Suppressor macrophage treated with lipopolysaccharide for 1 hour (primary cell): Measurements from ENCODE around the gene UGT1A7.
A peak's percentile ranks its signal among the peaks of the same experiment; 100 is the strongest.

Source experiments
- DNase-seq, 3 donors: peaks; one replicate each; pipeline ENCODE4 v3.0.0-alpha.2; 2020 to 2022

UGT1A7 gene

DNA sequence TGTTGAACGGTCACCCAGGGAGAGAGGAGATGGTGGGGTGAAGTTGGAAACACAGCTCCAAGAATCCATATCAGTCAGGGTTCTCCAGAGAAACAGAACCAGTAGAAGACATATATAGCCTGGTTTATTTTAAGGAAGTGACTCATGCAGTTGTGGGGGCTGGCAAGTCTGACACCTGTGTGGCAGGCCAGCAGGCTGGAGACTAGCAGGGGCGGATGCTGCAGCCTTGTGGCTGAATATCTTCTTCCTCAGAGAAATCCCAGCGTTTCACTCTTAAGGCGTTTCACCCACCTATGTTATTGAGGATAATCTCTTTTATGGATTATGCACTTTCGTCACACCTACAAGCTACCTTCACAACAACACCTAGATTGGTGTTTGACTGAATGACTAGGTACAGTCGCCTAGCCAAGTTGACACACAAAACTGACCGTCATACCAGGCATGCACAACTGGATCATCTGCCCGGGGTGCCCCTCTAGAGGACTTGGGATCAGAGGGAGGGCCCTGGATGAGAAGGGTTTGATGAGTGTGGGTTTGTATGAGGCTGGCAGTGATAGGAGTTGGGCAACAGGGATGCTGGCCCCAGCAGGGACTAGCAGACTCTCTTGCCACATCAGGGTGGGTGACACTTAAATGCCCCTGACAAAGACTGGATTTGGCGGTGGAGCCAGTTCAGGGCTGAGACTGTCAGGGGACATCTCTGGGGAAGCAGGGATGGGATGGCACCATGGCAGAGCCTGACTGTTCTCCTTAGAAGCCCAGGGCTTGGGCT, 119.8 kb downstream of the UGT1A7 start:
- DNase-seq = no peak

DNA sequence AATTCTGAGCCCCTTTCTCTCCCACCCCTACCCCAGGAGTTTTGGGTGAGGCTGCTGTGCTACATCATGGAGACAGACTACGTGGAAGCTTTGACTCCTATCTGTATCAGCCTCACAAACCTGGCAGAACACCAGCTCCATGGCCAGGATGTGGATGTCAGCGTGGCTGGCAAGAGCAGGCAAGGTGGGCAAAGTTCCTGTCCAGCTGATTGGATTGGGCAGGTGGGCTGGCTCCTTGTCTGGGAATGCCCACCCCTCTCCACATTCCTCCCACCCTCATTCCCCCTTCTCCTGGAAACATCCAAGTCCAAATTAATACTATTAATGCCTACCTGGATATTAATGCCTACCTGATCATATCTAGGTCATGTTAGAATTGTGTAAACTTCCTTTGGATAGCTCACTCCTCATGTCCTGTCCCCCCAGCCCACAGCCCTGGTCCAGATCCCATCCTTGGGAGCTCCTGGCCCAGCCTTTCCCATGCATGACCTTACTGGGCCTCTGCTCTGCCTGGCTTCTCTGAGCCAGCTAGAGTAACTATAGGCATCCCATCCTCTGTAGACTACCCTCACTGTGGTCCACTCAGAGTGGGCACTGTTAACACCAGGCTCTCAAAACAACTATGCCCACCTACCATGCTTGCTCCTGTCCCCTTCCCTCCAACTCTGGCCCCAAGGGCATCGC, 120.6 kb downstream of the UGT1A7 start:
- no peak for DNase-seq

DNA sequence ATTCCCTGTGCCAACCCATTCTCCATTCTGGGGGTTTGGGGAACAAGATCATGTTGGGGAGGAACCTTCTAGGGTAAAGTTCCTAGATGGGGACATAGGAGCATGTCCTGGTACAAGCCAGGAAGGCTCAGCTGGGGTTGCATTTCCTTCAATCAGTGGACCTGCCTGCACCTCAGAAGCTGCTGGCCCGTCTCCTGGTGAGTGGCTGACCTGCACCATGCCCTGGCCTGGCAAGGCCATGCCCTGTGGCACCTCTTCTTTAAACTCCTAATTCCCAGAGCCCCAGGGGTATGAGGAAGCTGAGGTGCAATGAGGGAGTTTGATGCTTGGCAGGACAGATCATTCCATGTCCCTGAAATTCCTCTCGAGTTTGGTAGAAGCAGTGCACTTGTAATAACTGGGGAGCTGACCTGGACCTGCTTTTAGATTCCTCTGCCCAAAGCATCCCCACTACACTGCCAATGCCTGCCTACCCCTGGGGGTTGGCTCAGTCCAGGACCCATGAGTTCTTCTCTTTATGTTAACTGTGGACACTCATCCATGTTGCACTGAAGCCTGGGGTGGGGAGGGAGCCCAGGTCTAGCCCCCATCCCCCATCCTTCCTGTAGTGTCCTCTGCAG, 121.7 kb downstream of the UGT1A7 start:
- no peak for DNase-seq

DNA sequence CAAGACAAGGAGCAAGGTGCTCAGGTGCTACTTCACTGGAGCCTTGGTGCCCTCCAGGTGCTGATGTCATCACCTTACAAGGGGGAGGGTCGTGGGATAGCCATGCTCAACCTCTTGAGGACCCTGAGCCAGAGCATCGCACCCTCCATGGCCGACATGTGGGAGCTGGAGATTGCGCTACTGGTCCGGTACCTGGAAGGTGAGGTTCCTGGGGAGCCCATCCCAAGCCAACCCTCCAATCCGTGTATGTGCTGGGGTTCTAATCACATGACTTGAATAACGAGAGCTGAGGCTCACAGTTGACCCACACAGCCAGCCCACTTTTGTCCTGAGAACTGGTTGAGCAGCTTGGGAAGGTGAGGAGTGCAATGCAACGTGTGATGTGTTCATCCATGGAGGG, 122.3 kb downstream of the UGT1A7 start:
- DNase-seq = no peak

DNA sequence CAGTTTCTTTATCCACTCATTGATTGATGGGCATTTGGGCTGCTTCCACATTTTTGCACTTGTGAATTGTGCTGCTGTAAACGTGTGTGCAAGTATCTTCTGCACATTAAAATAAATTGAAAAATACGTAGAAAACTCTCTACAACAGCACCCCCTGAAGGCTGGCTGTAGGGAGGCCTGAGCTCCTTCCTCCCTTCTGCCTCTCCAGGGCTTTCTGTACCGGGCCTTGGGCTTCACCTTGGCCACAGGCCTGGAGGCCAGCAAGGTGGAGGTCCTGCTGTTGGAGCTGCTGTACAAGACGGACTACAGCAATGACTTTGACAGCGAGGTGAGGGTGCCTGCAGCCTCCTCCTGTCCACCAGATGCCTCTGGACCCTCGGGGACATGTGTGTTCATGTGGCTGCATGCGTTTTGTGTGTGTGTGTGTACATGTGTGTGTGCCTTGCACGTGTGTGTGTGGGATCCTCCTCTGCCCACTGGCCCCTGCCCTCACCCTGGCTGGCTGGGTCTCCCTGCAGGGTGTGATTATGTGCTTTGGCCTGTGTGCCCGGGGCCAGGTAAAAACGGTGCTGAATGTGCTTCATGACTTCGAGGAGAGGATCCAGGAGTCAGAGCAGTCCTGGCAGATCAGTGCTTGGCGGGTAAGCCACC, 125.6 kb downstream of the UGT1A7 start:
- DNase-seq = no peak

DNA sequence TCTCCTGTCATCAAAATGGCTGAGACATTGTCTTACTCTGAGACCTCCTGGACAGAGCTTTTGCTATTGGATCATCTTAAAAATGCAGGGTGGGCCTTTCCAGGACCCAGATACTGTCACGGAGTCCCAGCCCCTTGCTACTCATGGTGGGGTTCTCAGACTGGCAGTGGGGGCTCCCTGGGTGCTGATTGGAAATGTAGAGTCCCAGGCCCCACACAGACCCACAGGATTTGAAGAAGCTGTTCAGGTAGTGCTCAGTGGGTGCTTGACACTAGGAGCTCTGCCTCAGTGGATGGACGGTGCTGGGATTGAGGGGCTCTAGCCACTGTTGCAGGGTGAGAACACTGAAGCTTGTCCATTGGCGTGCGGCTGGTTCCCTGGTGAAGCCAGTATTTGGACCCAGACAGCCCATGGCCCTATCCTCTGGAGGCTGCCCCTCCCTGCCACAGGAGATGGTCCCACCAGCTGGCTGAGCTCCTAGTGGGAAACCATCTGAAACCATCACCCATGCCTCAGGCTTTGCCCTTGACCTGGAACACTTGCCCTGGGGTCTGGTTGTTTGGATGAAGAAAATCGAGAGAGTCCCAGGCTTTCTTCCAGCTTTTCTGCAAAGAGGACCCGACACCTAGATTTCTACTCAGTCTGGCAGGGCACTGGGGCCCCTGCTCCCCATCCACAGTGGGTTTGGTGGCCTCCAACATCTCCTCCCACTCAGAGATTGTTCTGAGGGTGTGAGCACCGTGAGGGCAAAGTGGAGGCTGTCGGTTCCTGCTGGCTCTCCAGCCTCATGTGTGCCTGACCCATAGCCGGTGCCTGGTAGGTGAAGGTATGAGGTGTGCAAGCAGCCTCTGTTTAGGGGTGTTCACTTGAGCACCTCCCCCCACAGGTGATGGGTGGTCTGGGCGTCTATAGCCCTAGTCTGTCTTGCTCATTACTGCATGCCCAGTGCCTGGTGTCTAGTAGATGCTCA, 126.5 kb downstream of the UGT1A7 start:
- no peak for DNase-seq

DNA sequence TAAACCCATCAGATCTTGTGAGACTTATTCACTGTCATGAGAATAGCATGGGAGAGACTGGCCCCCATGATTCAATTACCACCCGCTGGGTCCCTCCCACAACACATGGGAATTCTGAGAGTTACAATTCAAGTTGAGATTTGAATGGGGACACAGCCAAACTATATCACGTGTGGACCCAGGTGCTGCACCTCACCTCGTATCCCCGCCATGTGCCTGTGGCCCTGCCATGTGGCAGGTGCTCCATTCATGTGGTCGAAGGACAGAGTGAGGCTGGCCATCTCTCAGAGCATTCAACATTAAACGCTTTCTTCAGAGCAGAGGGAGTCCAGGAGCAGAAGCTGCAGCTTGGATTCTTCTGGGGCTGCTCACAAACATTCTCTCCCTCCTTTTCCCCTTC, 128.7 kb downstream of the UGT1A7 start:
- peak in 1 of 3 donors; percentile 12 for DNase-seq

DNA sequence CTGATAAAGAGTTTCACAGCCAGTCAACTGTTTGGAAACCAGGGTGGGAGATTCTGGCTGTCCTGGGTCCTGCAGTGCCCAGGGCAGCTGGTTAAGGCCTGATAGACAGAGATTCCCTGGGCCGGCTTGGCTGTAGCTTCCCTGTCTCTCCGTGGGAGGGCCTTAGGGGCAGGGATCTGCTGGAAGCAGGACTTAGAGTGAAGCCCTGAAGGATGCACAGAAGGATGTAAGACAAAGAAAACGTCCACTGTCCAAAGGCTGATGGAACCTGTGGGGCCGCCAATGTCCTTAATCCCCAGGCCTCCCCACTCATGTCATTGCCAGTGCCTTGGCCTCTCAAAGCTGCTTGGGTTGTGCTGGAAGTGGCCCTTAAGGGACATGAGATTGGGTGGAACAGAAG, 129.4 kb downstream of the UGT1A7 start:
- no peak for DNase-seq

DNA sequence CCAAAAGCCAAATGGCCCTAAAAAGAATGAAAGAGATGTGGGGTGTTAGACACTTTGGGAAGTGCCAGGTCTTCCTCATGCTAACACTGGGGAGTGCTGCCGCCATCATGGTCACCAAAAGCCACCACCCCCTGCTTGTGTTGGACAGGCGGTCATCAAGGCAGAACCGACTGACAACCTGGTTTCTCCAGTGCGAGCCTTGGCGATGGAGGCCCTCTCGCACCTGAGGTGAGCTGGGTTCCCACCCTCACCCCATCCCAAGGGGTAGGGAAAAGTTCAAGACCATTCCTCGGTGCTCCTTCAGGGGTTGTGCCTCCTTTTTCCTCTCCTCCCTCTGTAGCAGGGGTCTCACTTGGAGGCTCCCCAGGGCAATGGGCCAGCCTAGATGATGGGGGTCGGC, 130.0 kb downstream of the UGT1A7 start:
- no peak for DNase-seq

DNA sequence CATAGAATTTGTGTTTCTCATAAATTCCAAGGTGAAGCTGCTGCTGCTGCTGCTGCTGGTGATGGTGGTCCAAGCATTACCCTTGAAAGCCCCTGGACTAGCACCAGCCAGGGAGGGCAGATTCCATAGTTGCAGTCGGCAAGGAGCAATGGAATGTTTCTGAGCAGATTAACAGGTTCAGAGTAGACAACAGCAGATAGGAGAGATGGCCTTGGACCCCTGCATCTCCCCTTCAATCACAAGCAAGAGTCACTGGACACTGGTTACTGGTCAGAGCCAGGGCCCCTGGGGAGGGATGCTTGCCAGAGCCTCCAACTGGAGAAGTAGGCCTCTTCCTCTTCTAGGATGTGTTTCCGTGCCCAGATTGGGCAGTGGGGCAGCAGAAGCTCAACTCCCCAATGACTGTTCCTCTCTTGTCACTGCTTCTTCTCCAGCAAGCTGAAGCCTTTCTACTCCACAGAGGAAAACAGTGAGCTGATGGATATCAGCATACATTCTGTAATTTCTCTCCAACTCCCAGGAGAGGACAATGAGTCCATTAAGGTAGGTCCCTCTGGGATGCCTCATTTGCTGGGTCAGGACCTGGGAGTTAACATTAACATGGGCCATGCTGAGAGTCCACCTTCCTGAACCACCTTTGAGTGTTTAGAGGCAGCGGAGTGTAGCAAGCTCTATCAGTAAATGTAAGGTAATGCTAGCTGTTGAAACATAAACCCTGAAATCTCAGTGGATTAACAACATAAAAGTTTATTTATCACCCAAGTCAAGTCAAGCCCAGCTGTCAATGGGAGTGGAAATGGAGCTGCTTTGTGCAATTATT, 131.7 kb downstream of the UGT1A7 start:
- no peak for DNase-seq

DNA sequence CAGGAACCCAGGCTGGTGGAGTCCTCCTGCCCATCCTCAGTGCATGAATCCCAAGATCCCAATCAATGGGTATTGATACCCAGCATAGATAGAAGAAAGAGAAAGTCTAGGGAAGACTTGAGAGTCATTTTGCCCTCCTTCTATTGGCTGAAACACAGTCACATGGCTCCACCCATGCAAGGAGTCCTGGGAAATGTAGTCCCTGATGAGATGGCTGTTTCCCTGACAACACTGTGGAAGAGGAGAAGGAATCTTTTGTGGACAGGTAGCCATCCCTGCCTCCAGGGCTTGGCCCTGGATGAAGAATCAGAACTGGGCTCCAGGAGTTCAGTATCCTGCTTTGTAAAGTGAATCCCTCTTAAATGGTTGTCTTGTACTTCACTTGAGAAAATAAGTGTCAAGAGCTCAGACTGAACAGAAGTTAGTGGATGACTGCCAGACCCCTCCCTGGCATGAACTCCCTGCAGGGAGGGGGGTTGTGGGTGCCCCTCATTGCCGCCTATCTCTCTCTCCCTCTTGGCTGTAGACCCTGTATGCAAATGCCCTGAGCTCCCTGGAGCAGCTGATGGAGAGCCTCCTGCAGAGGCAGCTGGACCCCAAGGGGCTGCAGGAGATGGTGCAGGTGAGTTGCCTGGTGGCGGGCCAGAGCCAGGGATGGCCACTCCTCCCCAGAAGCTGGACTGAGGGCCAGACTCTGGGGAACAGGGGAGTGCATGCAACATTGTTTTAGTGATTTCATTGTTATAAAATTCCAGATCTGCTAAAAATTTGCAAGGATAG, 132.5 kb downstream of the UGT1A7 start:
- no peak for DNase-seq

DNA sequence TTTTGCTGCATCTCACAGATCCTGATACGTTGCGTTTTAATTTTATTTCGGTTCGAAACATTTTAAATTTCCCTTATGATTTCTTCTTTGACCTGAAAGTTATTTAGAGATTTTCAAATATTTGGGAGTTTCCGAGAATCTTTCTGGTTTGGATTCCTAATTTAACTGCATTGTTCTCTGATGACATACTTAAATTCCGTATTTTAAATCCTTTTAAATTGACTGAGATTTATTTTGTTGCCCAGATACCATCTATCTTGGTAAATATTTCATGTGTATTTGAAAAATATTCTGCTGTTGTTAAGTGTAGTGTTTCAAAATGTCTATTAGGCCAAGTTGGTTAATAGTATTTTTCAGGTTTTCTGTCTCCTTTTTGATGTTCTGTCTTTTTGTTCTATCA, 134.2 kb downstream of the UGT1A7 start:
- no peak for DNase-seq

DNA sequence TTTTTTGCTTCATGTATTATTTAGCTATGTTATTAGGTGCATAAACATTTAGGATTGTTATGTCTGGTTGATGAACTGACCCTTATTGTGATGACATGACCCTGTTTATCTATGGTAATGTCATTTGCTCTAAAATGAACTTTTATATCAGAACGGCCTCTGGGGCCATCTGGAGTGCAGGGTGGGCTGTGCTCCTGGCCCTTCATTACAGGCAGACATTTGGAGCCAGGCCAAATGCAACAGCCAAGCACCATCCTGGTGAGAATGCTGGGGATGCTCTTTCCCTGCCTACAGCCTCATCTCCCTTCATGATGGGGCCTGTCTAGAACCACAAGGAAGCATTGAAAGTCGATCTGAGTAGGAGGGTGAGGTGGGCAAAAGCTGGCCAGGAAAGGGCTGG, 134.6 kb downstream of the UGT1A7 start:
- DNase-seq = no peak

DNA sequence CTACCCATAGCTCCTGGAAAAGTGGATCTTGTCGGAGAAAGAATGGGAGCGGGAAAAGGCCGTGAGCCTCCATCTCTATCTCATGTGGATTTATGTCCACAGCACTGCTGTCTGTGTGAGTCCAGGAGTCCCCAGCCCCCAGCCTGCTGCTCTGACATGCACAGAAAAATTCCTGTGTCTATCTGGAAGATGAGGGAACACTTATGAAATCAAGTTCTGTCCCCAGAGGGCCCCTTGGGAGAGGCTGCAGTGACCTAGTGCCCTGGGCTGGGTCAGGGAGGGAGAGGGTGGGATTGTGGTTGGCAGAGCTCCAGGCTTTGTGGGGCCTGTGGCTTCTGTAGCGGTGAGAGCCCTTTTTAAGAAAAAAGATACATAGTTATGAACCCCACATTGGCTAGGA, 135.1 kb downstream of the UGT1A7 start:
- no peak for DNase-seq

DNA sequence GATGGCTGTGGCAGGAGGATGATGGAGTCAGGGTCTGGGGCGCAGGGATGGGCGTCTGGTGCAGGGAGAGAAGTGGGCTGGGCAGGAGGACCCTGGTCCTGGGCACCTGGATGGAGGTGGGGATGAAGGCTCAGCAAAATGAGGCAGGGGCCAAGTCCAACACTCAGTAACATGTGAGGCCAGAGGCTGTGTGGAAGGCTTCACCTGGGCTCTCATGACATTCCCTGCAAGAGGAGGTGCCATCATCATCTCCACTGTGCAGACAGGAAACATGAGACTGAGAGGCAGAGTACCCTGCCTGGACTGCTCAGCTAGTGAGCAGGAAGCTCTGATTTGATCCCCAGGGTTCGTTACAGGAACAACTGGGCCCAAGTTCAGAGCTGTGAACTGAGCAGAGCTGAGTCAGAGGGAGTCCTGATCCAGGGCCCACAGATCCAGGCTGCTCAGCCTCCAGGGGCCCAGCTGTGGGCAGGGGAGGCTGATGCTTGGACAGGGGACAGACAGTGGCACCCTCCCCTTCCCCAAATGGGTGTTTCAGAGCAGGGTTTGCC, 135.7 kb downstream of the UGT1A7 start:
- no peak for DNase-seq

DNA sequence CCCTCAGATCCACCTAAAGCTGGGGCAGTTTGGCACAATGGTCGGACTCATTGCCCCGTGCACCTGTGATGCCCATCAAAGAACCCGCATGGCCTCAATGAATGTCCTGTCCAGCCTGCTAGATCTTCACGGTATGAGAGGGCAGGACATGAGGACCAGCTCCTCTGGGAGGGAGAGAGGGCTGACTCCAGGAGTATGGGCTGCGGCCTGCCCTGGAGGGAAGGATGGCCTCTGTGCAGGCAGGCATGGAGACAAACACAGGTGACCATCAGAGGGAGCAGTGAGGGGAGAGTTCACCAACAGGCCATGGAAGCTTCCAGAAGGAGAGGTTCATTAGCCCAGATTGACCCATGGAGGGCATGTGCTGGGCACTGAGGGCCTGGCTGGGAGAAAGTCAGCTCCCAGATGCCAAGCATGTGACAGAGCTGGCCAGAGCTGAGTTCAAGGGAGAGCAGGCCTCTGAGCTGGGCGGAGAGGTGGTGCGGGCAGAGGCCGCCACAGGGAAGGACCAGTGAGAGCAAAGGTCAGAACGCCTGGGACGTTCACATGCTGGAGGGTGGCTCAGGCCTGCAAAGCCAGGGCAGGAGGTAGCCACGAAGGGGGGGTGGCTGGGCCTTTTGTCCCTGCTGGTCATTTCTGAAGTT, 136.4 kb downstream of the UGT1A7 start:
- no peak for DNase-seq

DNA sequence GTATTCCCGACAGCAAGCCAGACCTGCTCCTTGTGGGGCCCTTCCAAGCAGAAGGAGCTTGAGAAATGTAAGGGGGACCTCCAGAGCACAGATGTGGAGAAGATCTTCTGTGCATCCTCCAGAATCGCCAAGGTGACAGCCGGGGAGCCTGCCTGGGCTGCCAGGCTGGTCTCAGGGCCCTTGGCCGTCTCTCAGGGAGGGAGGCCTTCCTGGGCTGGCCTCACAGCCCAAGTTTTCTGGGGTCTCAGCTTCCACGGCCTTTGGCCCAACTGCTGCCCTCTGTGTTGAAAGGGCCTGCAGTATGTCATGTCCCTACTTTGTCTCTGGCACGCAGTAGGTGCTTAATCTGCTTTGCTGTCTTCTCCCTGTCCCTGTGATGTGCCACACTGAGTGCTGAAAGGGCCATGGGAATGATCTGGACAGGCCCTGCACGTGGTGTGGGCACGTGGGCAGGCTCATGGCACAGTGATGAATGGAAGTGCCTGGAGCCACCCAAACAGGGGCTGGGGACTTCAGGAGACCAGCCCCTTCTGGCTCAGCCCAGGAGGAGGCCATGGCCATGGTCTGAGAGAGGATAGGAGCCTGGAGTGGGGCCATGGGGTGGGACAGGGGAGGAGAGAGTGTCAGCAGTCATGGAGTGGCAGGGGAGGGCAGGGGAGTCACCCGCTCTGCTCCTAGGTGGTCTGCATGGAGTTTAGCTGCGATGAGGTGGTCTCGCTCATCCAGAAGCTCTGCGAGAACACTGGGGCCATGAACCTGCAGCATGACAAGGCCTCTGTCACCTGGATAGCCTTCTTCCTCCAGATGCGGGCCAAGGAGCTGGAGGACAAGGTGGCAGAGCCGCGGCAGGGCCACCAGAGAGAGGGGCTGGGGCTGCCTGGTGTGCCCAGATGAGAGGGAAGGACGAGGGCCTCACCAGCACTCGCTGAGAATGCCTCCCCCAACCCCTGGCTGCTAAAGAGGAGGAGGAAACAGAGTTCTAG, 137.2 kb downstream of the UGT1A7 start:
- no peak for DNase-seq
